NCI-H460 (cell line): ENCODE data around the gene OSBPL5. TPM values are rescaled to one million over a fixed set of nuclear protein-coding genes. Genes with fewer than 3 reads are reported as not detected.

Source experiments
- DNase-seq: peaks from one replicate; pipeline ENCODE4 v3.0.0-alpha.2; 2016; ENCODE audit warnings: low read depth; ENCODE audit errors: extremely low read depth
- total RNA-seq: library from RNA; depleted of rRNA; stranded (reverse); fragments of >200 nt; shearing (Covaris generic); gene quantifications from 2 replicates; pipeline ENCODE4 v1.2.3, GENCODE V29; 2014

The OSBPL5 gene
- total RNA-seq, 1 experiment from 2014 or later: 84.9 TPM

DNA sequence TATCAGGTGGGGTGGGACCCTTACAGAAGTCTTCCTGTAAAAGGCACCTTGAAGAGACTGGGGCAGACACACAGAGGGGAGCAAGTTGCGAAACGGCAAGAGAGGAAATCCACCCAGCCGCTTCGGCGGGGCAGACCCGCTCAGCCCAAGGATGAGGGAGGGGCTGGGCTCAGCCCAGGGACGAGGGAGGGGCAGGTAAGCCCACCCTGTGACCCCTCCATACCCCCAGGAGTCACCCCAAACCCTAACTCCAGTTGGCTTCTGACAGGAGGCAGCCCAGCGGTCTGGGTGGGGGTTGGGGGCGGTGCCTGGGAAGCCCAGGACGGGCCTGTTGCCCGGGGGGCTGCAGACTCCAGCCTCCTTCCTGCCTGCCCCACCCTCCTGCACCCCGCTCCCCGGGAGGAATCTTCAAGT, 965 bp downstream of the OSBPL5 start:
- no peak for DNase-seq

DNA sequence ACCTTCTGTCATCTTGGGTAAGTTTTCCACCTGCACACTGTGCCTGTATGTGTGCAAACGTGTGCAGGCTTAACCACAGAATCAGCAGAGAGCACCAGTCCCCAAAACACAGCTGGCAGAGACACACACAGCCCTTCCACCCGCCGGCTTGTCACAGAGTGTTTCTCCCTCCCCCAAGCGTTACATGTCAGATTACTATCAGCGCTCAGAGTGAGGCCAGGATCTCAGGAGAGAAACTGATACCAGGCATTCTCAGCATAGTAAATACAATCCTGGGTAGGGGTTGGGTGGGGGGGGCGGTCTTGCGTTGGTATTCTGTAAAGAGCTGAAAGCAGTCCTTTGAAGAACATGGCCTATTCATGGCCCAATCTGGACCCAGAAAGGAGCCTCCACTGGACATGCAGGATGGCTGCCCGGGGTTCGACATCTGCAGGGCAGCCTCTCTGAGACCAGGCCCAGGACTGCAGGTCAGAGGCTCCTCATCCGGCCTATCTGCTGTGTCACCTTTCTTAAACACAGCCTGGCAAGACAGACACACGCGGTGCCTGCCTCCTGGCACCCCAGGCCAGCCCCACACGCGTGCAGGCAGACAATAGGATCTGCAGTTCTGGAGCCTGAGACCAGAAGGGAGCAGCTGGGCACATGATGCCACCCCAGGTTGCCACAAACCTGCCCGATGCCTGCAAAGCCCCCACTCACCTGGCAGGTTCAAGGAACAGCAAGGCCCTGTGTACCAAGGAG, 1.7 kb downstream of the OSBPL5 start:
- DNase-seq: no peak

DNA sequence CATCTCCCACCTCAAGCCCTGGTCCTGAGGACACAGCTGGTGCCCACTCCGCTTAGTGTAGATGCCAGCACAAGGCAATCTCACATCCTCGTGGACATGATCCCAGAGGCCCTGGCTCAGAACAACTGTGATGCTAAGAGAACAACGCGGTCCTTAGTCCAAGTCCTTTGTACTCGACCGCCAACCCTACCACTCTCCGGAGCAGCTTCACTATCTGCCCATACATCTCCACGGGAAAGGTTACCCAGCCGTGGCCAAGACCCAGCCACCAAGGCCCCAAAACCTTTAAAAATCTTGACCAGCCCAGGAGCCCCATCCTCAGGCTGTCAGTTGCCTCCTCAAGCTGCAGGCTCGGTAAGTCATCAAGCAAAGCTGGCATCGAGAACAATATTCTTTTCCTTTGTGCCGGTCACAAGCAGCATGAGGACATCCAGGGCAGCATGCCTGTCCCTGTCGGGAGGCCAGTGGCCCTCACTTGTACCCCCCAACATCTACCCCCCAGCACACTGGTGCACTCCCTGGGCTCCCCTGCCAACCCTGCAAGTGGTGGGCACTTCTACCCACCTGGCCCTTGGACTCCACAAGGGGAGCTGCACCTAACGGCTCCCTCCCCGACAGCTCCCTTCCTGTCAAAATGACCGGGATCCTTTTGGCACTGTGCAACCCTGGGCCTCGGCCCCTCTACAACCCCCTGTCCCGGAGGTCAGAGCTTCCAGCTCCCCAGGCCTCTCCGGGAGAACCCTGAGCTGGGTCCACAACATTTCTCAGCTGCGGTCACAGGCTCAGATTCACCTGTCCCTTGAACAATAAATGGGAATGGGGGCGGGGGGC, 2.5 kb downstream of the OSBPL5 start:
- DNase-seq: no peak

DNA sequence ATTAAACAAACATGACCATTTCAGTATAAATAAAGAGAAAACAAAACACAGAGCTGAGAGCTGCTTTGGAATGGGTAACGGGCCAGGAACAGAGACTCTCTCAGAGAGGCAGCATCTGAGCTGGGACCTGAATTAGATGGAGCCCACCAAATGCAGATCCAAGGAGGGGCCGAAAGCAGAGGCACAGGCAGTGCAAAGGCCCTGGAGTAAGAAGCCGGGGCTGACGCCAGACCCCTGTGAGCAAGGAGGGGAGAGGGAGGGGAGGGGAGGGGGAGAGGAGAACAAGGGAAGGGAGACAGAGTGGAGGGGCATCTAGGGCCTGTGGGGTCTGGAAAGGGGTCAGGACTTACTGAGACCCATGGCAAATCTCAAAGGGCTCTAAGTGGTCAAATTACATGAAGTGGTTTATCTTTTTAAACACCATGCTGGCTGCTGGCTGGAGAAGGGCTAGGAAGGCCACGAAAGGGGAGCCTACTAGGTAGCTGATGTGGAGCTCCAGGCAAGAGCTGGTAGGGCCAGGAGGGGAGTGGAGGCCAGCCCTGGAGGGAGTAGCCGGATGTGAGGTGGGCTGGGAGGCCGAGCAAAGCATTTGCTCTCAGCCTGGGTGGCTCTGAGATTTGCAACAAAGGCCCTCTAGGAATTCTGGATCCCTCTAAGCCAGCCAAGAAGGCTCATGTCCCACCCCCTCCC, 3.2 kb downstream of the OSBPL5 start:
- no peak for DNase-seq

DNA sequence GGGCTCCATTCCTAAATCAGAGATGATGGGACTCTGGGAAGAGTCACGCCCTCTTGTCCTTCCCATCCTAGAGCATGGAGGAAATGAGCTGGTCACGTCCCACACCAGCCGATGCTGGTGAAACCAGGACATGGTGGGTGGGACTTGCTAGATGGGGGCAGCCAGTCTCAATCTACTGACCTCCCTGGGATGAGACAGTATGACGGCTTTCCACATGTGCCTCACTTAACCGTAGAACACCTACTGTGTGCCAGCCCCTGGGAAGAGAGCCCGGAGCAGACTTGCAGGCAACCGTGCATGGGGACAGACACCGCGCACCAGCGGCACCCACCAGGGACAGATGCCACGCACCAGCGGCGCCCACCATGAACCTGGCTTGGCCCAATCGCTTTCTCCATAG, 3.8 kb downstream of the OSBPL5 start:
- DNase-seq: no peak

DNA sequence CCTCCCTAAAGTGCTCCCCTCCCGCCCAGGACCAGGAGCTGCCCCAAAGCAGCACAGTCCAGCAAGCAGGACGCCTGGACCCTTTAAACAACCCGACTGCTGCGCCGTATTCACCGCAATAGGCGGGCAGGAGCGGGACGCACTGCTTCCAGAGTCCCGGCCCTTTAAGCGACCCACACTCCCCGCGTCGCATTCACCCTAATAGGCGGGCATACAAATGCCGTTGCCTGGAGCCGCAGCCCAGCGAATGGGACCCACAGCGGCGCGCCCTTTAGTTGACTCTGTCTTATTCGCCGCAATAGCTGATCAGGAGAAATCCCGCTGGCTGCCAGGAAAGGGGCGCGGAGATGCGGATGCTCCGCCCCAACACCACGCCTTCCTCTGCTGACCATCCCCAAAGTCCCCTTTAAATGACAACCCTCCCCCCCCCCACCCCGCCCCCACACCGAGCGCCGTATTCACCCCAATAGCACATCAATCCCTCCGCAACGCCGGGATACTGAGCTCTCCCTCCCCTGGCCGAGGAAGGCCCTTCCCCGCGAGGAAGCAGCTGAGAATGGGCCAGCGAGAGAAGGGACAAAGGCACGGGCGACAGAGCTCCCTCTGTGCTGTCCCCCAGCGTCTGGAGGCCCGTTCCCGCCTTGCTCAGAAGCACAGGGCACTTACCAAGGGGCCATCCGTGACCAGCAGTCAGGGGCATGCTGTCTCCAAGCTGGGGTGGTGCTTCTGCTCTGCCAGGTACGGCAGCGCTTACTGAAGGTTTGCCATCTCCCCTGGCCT, 4.7 kb downstream of the OSBPL5 start:
- DNase-seq: peak; percentile 28

DNA sequence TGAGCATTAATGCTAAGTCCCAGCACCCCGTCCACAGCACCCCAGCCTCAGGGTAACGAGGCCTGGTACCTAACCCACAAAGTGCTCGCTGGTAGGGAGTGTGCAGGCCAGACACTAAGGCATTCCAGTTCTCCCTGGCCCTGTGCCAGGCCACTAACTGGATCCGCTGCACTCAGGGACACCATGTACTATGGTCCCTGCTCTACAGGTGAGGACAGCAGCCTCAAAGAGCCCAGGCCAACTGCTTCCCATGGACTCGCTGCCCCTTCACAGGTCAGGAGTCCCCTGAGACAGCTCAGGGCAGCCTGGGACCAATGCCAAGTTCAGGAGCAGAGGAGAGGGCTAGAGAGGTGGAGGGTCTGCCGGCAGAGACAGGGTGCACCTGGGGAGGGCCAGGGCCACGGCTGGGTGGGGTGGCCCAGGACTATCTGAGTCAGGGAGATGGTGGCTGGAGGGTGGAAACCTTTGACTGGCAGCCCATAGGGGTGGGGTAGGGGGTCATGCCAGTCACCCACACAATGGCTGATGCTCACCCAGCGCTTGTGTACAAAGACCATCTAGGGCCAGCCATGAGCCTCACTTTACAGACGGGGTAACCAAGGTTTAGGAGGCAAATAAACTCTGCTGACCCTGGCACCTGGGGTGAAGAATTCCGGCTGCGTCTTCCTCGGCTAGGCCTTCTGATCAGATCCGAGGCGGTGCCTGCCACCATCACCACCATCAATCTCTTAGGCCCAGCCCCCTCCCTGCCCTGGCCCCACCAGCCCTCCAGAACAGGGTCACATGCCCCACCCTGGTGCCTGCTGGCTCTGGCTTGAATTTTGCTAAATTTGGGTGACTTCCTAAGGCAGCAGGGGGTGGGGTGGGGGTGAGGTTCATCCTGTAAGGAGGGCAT, 5.6 kb downstream of the OSBPL5 start:
- no peak for DNase-seq

GRCh38 chr11:3158821-3159220, 6.3 kb downstream of the OSBPL5 start:
- no peak for DNase-seq

DNA sequence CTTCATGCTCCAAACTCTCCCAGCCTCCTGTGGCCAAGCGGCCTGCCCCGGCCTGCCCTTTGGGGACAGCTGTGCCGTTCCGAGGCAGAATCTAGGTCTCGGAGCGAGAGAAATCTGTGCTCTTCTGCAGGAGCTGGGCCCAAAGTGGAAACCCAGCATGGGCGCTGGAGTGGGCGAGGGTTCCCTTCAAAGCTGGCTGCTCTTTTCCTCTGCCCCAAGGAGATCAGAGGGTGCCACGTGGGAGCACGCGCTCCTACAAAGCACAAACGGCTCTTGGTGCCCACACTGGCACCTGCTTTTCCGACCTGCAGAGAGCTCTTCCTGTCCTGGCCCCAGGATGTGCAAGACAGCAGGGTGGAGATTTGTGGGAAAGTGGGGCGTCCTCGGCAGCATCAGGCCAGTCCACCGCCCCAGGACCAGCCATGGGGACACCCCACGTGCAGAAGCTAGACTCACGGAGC, 6.9 kb downstream of the OSBPL5 start:
- no peak for DNase-seq

- no peak for DNase-seq
Measured at GRCh38 chr11:3157381-3158130, 7.6 kb downstream of the OSBPL5 start.

DNA sequence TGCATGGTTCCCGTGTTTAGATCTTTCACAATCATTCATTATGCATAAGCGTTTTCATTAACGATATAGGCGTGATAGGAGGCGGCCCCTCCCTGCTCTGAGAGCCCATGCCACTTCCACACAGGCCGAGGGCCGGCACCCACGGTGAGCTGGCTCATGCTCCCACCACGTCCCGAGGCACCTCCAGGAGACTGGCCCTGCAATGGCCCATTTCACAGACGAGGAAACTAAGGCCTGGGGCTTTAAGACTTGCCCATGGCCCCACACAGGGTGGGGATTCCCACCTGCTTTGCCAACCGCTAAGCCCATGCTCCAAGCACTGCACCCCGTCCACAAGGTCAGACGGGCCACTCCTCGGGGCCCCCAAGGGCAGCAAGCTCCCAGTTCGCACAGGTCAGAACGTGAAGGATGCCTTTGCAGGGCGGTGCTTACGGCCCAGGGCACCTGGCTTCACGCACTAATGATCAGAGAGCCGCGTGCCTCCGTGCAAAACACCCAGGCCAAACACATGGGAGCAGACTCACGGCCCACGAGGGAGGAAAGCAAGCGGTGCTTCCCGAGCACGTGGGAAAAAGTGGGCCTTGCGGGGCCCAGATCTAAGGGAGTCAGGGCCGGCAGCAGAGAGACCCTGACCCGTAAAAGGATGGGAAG, 8.3 kb downstream of the OSBPL5 start:
- no peak for DNase-seq

- no peak for DNase-seq
Measured at GRCh38 chr11:3156282-3156660, 8.8 kb downstream of the OSBPL5 start.

- DNase-seq: no peak
Measured at GRCh38 chr11:3155691-3156258, 9.3 kb downstream of the OSBPL5 start.

DNA sequence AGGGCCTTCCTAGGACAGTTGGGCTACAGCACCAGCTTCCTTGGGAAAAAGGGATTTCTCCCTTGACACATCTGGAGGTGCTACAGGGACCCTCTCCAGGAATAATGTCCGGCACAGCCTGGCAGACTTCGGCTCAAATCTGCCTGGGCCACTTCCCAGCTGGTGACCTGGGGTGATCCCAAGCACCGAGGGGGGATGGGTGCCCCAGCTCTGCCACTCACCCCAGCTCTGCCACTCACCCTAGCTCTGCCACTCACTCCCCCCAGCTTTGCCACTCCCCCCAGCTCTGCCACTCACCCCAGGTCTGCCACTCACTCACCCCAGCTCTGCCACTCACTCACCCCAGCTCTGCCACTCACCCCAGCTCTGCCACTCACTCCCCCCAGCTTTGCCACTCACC, 9.9 kb downstream of the OSBPL5 start:
- DNase-seq: no peak

GRCh38 chr11:3154001-3154599, 11.0 kb downstream of the OSBPL5 start:
- DNase-seq: no peak

- DNase-seq: no peak
Measured at GRCh38 chr11:3153291-3153861, 11.7 kb downstream of the OSBPL5 start.

DNA sequence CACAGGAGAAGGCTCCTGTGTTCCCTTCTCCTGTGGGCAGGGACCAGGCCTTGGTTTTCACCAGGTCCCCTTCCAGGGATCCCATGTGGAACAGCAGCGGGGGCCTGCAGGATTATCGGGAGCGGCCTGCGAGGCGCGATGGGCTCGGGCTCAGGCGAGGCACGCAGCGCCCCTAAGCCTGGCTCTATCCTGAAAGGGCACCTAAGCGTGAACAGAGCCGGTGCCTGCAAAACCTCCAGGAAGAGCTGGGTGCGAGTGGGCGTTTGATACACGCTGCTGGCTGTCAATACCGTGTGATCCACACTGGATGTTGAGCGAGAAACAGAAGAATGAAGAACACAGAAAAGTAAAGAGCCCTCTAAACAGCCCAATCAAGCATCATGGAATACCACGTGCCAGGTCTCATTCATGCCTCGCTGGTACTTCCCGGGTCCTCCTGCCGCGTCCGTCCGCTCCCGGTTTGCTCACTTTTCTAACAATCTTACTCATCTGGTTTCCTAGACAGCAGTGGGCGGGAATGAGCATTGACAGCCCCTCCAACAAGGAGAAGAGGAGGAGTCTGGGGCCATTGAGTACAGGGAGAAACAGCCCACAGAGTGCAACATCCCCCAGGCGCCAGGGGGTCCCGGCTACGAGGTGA, 12.5 kb downstream of the OSBPL5 start:
- no peak for DNase-seq
